ENCODE results near the gene TRIM62.

Gene TRIM62

GRCh38 chr1:33180226-33180910, 1.5 kb downstream of the TRIM62 start:
- DNase-seq: peak; percentile 84 to 85

- DNase-seq: no peak
Observed at GRCh38 chr1:33178836-33179439, 2.9 kb downstream of the TRIM62 start.

DNA sequence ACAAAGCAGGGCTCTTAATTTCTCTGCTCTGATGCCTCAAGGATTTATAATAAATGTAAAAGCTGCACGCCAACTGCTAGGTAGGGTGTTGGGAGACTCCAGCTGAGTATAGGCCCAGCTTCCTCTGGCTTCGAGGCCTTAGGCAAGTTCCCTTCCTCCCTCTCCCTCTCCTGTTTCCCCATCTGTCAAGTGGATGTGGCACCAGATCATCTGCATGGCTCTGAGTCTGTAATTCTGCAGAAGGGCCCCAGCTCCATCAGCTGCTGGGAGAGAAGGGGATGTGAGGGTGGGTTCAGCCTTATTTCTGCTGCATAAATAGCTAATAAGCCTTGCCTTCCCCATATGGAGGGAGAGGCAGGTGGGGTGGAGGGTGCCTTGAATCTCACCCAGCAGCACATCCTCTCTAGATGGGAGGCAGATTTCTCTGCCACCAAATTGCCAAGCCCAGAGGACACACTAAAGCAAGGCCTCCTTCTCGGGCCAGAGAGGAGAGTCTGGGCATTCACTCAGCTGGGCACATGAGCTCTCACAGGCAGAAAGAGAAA, 3.8 kb downstream of the TRIM62 start:
- DNase-seq: no peak

GRCh38 chr1:33176887-33177286, 5.0 kb downstream of the TRIM62 start:
- DNase-seq: no peak

GRCh38 chr1:33176362-33176850, 5.4 kb downstream of the TRIM62 start:
- DNase-seq: no peak

DNA sequence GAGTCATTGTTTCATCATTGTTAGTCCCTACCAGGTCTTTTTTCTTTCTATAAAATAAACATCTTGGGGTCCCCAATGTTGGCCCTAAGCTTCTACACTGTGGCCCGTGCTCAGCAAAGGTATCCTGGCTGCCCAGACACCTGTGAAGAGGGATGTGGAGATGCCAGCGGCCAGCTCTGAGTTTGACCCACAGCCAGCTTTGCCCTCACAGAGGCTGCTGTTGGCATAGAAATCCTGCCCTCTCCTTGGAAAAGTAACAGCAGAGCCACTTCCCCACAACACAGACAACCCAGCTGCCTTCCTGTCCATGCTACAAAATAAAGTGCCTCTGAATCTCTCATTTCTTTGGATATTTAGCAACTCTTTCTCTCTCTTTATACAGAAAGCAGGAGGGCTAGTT, 6.0 kb downstream of the TRIM62 start:
- no peak for DNase-seq

DNA sequence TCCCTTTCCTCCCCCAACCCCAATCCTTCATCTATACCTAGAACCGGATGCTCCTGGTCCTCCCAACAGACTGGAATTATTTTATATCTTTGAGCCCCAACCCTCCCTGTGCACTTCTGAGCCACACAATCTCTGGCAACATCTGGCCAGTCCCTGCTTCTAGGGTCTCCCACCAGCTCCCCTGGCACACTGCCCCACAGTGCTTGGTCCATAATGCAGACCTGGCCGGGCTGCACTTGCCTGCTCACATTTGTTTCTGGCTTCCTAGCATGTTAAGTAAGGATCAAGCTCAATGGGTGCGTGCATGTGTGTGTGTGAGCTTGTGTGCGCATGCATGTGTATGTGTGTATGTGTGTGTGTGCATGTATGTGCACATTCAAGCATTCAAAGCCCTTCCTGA, 8.8 kb downstream of the TRIM62 start:
- no peak for DNase-seq

DNA sequence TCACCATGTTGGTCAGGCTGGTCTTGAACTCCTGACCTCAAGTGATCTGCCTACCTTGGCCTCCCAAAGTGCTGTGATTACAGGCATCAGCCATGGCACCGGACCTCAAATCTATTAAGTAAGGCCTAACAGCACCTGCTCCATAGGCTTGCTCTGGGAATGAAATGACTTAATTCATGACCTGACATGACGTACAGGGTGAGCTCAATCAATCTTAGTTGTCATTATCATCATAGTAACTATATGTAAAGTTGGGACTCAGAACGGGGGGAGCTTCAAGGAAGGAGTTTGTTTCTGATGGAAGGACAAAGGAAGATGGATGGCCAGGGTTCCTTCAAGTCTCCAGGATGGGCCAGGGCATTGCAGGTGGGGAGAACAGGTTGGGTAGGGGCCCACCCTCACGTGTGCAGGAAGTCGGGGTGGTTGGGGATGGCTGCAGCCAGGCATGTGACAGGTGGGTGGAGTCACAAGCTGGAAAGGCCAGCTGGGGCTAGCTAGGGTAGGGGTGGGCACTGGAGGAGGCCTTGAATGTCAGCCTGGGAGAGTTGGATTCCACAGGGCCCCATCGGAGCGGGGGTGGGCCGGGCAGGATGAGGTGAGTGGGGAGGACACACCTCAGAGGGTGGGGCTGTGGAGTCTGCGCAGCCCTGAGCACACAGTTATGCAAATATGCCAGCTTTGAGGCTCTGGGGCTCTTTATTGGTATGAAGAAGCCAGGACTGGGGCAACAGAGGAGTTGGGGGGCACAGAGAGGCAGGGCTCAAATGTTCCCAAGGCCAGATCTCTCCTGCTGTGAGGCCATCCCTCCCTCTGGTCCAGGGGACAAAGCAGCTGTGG, 9.6 kb downstream of the TRIM62 start:
- no peak for DNase-seq

- no peak for DNase-seq
Observed at GRCh38 chr1:33170351-33171274, 11.2 kb downstream of the TRIM62 start.

GRCh38 chr1:33169290-33170055, 12.4 kb downstream of the TRIM62 start:
- DNase-seq: no peak

- no peak for DNase-seq
Observed at GRCh38 chr1:33168556-33169289, 13.1 kb downstream of the TRIM62 start.

DNA sequence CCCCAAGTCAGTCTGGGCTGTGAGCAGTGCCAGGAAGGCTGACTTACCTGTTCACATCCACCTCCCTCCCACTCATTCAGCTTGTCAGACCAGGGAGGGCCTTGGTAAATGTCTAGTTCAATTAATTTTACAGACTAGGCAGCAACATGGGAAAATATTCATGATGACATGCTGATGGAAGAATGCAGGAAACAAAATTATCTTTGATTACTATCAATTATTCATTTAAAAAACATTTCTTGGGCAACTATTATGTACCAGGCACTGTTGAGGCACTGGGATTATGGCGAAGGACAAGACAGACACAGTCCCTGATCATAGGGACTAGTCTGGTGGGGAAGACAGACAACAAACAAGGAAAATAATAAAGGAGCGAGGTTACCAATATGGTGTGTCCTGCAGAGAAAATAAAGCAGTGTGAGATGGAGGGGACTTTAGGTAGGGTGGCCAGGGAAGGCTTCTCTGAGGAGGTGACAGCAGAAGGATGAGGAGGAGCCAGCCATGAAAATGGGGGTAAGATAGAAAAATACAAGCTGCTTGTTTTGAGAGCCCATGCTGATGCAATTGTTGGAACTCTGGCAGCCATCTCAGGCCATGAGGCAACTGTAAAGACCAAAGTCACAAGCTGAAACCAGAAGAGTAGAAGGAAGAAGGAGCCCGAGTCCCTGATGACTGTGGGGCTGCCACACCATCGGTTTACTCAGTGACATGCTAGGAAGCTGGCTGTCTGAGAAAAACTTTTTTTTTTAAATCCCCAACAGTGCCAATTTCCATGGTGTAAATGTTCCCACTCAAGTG, 14.0 kb downstream of the TRIM62 start:
- no peak for DNase-seq

GRCh38 chr1:33165809-33166208, 16.0 kb downstream of the TRIM62 start:
- no peak for DNase-seq

DNA sequence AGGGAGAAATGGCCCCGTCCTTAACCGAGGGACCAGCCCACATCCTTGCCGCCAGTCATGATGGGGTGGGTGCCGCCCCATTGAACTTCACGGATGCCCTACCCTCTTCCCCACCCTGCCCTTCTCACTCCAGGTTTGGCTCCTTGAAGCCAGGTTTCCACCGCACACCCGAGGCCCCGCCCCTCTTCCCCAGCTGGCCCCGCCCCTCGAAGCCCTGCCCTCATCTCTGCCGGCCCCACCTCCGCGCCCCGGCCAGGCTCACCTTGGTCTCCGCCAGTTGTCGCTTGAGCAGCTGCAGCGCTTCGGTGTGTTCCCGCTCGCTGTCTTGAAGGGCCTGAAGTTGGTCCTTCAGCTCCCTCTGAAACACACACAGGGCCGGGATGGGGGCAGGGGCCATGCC, 16.6 kb downstream of the TRIM62 start:
- no peak for DNase-seq

DNA sequence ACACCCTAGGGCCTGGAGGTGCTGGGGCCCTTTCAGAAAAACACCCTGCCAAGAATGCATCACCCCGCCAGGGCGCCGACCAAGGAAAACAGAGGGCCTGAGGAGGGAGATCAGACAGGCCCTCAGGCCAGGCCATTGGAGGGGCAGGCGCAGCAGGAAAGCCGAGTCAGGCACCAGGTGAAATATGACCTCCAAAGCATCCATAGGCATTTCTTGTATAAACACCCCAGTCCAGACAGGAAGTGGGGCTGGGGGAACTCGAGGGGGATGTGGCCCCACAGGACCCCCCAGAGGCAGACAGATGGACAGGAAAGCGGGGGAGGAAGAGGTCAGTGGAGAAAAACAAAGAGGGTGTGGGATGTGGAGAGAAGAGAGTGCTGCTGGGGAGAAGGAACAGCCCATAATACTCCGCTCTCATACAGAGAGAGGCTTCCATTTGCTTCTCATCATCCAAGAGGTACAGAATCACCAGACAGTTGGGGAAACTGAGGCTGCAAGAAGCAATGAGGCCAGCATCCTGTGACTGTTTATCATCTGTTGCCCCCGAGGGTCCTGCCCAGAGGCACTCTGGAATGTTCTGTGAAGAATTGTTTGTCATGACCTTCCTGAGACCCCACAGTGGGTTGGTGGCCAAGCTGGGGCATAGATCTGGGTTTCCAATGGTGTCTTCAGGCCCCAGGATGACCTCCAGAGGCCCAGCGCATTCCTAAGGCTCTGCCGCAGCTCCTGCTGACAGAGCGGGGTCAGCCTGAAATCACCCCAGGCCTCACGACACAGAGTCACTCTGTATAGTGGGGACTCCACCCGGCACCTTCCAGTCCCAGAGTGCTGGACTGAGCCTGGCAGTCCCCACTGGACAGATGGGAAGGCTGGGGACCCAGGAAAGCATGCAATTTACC, 18.0 kb downstream of the TRIM62 start:
- no peak for DNase-seq

DNA sequence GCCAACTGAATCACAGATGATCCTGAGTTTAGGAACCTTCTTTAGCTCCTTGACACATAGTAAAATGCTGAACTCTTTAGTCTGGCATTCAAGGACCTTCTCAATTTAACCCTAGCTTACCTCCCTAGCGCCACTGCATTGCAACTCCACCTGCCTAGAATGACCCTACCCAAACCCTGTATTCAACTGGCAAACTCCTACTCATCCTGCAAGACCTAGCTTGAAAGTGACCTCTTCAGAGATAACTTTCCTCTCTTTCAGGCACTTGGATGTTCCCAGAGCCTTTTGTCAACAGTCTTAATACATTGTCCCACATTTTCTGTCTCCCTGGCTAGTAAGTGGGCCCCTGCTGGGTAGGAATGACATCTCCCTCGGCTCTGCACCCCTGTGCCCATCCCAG, 19.7 kb downstream of the TRIM62 start:
- DNase-seq: no peak

DNA sequence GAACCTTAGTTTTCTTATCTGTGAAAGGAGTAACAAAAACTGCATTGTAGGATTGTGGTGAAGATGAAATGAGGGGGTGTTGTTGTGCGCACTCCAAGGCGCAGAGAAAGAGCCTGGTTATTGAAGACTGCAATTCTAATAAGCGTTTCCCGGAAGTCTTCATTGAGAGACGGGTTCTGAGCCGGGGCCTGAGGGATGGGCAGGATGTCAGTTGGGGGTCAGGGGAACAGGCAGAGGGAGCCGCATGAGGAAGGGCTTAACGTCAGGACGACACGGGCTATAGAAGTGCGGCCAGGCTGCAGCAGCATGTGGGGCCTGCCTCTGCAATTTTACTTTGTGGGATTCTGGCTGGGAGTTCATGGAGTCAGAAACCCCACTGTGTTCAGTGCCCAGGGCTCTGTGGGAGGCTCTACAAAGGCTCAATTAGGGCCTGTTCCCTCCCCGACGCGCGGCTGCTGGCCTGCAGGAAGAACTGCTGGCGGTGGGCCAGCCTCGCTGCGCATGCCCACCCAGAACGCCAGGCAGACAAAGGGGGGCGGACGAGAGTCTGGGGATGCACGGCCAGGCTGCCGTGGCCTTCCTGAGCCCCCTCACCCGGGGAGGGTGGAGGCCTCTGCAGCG, 20.7 kb downstream of the TRIM62 start:
- DNase-seq: no peak

DNA sequence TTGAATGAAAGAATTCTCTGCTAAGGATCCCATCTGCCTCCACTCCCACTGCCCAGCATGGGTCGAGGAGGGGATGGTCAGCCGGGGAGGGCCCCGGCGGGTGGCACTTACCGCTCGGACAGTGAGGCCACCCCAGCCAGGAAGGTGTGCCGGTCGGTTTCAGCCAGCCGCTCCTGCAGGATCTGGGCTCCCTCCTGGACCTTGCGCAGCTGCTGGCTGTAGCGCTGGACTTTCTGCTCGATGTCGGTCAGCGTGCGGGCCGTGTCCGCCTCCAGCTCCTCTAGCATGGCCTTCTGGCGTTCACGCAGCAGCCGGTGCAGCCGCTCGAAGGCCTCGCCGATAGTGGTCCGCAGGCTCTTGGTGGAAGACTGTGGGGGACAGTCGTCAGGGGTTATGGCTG, 22.3 kb downstream of the TRIM62 start:
- DNase-seq: no peak

Measured in activated CD4-positive, alpha-beta T cell treated with anti-CD3 and anti-CD28 coated beads, Interleukin-2, amount 50 U/mL, for 48 hours (primary cell).